ENCODE data around the gene PRR23E. TPM values are rescaled to one million over a fixed set of nuclear protein-coding genes. Genes with fewer than 3 reads are reported as not detected.

Gene PRR23E
- total RNA-seq, 1 donor from 2014 or later, result not detected

DNA sequence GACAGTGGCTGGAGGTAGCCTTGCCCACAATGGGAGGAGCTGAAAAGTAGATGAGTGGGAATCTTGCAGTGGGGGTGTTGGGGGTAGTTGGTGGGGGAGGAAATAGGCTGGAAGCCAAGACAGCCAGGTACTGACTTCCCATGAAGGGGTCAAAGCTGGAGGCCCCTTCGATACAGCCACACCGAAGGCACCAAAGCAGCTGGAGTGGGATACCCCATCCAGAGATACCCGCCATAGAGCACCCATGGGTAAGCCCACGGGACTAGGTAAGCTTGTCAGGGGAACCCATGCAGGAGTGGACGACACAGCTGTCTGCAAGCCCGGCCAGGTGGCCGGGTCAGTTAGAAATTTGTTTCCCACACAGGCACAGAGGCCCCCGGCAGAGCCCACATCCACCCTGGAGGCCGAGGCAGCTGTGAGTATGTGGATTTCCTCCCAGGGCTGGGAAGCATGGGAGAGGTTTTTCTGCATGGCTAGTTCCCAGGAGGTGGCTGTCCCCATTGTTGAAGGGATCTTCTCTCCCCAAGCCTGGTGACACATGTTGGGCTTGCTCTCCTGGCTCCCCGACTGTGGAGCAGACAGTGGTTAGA lies 28.6 kb downstream of the PRR23E start:
- Histone ChIP-seq H3K36me3 (ENCODE audit: control insufficient read depth in 3 of 3, insufficient read depth in 3 of 3, low read length in 3 of 3) (no peaks in the 10 kb centered on the region), H3K27me3 (ENCODE audit: control insufficient read depth in 3 of 3, insufficient read depth in 3 of 3, low read length in 3 of 3) (peaks cover 8 to 39% (median 28%) of the 10 kb centered on the region in 3 donors), H3K27ac (ENCODE audit: low read depth, low read length) (no peak overlapping the region), H3K9ac (ENCODE audit: low read depth in 1 of 3, low read length in 3 of 3) (no peak overlapping the region), H3K9me3 (ENCODE audit: control insufficient read depth in 3 of 3, low read length in 3 of 3) (no peaks in the 10 kb centered on the region), H3K4me1 (ENCODE audit: control insufficient read depth in 3 of 3, insufficient read depth in 3 of 3, low read length in 3 of 3) (peaks cover 0 to 22% (median 15%) of the 10 kb centered on the region in 3 donors), H3K4me3 (ENCODE audit: low read length in 3 of 3) (no peak overlapping the region)

DNA sequence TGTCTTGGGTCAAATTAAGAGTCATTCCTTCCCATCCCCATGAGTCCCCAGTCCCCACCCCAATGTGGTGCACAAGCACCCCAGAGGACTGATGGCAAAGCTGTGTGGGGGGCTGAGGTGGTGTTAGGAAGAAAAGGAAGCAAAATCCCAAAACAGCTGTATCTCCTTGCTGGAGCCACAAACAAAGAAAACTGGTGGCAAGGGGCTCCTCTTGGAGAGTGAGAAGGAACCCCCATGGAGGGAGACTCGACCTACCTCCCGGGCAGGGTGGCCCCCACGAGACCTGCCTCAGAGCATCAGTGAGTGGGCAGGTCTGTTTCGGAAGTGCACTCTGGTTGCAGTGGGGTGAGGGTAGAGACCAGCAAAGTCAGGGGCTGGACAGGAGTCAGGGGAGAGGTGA lies 29.2 kb downstream of the PRR23E start:
- Histone ChIP-seq H3K4me3 (ENCODE audit: low read length in 3 of 3) (no peak overlapping the region), H3K9me3 (ENCODE audit: control insufficient read depth in 3 of 3, low read length in 3 of 3) (no peaks in the 10 kb centered on the region), H3K36me3 (ENCODE audit: control insufficient read depth in 3 of 3, insufficient read depth in 3 of 3, low read length in 3 of 3) (no peaks in the 10 kb centered on the region), H3K4me1 (ENCODE audit: control insufficient read depth in 3 of 3, insufficient read depth in 3 of 3, low read length in 3 of 3) (peaks cover 0 to 22% (median 13%) of the 10 kb centered on the region in 3 donors), H3K27ac (ENCODE audit: low read depth, low read length) (no peak overlapping the region), H3K27me3 (ENCODE audit: control insufficient read depth in 3 of 3, insufficient read depth in 3 of 3, low read length in 3 of 3) (peaks cover 7 to 39% (median 27%) of the 10 kb centered on the region in 3 donors), H3K9ac (ENCODE audit: low read depth in 1 of 3, low read length in 3 of 3) (no peak overlapping the region)

DNA sequence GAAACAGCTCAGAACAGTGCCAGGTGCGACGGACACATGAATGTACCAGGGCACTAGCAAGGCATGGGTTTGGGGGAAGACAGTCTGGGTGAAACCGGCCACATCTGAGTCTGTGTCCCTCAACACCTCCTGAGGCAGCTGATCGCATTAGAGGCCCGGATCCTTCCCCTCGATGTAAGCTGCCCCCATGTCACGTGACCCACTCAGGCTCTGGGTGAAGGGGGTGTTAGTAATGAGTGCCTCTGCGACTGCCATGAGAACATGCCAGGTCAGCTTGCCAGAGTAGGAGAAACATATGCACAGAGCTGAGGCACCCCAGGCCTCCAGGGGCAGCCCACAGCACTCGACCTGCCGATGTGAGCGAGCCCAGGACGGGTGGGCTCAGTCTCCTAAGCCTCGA lies 29.7 kb downstream of the PRR23E start:
- no peaks in the 10 kb centered on the region for H3K36me3 ChIP-seq (ENCODE audit: control insufficient read depth in 3 of 3, insufficient read depth in 3 of 3, low read length in 3 of 3)
- H3K4me1 ChIP-seq (ENCODE audit: control insufficient read depth in 3 of 3, insufficient read depth in 3 of 3, low read length in 3 of 3), result peaks cover 0 to 20% (median 11%) of the 10 kb centered on the region in 3 donors
- H3K27ac ChIP-seq (ENCODE audit: low read depth, low read length), result no peak overlapping the region
- no peak overlapping the region for H3K9ac ChIP-seq (ENCODE audit: low read depth in 1 of 3, low read length in 3 of 3)
- H3K27me3 ChIP-seq (ENCODE audit: control insufficient read depth in 3 of 3, insufficient read depth in 3 of 3, low read length in 3 of 3), result peaks cover 7 to 39% (median 28%) of the 10 kb centered on the region in 3 donors
- no peaks in the 10 kb centered on the region for H3K9me3 ChIP-seq (ENCODE audit: control insufficient read depth in 3 of 3, low read length in 3 of 3)
- no peak overlapping the region for H3K4me3 ChIP-seq (ENCODE audit: low read length in 3 of 3)

DNA sequence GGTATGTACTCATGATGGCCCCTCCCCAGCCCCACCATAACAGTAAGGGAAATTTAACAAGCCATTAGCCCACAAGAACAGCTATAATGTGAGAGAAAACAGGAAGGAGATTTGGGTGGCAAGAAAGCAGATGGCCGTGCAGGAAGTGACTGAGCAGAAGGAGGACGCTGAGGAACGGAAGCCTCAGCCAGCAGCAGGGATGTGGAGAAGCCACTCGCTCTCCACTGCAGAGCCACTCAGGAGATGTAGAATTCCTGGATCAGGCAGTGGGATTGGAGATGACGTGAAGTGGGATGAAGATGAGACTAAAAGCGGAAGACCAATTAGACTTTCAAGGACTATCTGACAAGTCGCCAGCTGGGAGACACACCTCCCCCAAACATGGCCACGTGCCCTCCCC lies 31.2 kb downstream of the PRR23E start:
- H3K9ac ChIP-seq (ENCODE audit: low read depth in 1 of 3, low read length in 3 of 3), result no peak overlapping the region
- peaks cover 7 to 32% (median 21%) of the 10 kb centered on the region in 3 donors for H3K27me3 ChIP-seq (ENCODE audit: control insufficient read depth in 3 of 3, insufficient read depth in 3 of 3, low read length in 3 of 3)
- H3K4me3 ChIP-seq (ENCODE audit: low read length in 3 of 3), result no peak overlapping the region
- peaks cover 0 to 14% (median 9%) of the 10 kb centered on the region in 3 donors for H3K4me1 ChIP-seq (ENCODE audit: control insufficient read depth in 3 of 3, insufficient read depth in 3 of 3, low read length in 3 of 3)
- no peaks in the 10 kb centered on the region for H3K9me3 ChIP-seq (ENCODE audit: control insufficient read depth in 3 of 3, low read length in 3 of 3)
- H3K36me3 ChIP-seq (ENCODE audit: control insufficient read depth in 3 of 3, insufficient read depth in 3 of 3, low read length in 3 of 3), result no peaks in the 10 kb centered on the region
- no peak overlapping the region for H3K27ac ChIP-seq (ENCODE audit: low read depth, low read length)

DNA sequence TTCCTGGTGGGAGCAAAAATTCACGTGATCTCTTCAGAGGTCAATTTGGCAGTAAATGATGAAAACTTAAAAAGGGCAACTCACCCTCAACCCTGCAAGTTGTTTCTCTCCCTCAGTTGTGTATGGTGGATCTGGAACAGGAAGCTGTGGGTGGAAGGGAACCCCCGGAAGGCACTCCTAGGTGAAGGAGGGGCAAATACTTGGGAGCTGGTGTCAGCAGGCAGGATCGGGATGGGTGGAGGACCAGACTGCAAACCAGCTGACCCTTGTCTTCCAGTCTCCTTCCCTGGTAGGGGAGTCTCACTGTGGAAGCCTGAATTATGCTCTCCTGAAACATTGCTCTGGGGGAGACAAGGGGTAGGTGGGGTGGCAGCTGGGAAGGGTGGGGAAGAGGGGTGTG lies 33.5 kb downstream of the PRR23E start:
- Histone ChIP-seq H3K27me3 (ENCODE audit: control insufficient read depth in 3 of 3, insufficient read depth in 3 of 3, low read length in 3 of 3) (peaks cover 7 to 22% (median 16%) of the 10 kb centered on the region in 3 donors), H3K9ac (ENCODE audit: low read depth in 1 of 3, low read length in 3 of 3) (no peak overlapping the region), H3K9me3 (ENCODE audit: control insufficient read depth in 3 of 3, low read length in 3 of 3) (no peaks in the 10 kb centered on the region), H3K36me3 (ENCODE audit: control insufficient read depth in 3 of 3, insufficient read depth in 3 of 3, low read length in 3 of 3) (no peaks in the 10 kb centered on the region), H3K4me1 (ENCODE audit: control insufficient read depth in 3 of 3, insufficient read depth in 3 of 3, low read length in 3 of 3) (peaks cover 0 to 7% (median 4%) of the 10 kb centered on the region in 3 donors), H3K27ac (ENCODE audit: low read depth, low read length) (no peak overlapping the region), H3K4me3 (ENCODE audit: low read length in 3 of 3) (no peak overlapping the region)

DNA sequence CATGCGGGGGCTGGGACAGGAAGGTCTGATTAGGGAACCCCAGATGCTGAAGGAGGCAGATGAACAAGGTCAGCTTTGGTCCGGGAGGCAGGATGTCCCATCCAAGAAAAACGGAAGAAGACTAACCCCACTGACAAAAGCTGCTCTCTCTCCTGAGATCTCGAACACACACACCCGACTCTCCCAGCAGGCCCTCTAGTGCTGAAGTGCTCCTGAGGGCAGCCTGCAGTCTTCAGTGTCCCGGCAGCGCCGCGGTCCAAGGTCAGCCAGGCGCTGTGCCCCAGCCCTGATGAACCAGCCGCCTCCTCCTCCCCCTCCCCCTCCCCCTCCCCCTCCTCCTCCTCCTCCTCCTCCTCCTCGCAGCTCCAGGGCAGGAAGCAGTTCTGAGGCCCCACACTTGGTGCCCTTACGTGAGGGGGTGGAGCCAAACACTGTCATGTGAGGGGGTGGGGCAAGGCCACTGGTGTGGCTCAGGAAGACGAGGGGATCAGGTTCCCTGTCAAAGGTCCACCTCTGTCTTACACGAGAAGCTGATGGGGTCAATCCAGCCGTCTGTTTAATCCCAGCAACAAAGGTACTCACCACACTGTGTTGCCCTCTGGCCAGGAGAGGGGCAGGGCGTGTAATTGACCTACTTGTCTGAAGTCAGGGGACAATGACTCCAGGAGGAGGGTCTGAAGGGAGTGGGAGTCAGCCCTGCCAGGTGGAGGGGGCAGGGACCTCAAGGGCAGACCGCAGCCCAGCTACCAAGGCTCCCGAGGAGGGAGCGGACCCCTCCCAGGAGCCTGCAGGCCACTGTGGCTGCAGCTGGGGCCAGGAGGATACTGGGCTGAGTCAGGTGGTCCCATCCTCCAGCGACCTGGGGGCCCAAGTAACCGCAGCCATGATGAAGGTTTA lies 34.3 kb downstream of the PRR23E start:
- H3K27ac ChIP-seq (ENCODE audit: low read depth, low read length), result no peak overlapping the region
- no peak overlapping the region for H3K9ac ChIP-seq (ENCODE audit: low read depth in 1 of 3, low read length in 3 of 3)
- no peak overlapping the region for H3K4me3 ChIP-seq (ENCODE audit: low read length in 3 of 3)
- H3K4me1 ChIP-seq (ENCODE audit: control insufficient read depth in 3 of 3, insufficient read depth in 3 of 3, low read length in 3 of 3), result peaks cover 0 to 7% (median 4%) of the 10 kb centered on the region in 3 donors
- no peaks in the 10 kb centered on the region for H3K9me3 ChIP-seq (ENCODE audit: control insufficient read depth in 3 of 3, low read length in 3 of 3)
- no peaks in the 10 kb centered on the region for H3K36me3 ChIP-seq (ENCODE audit: control insufficient read depth in 3 of 3, insufficient read depth in 3 of 3, low read length in 3 of 3)
- peaks cover 7 to 14% (median 13%) of the 10 kb centered on the region in 3 donors for H3K27me3 ChIP-seq (ENCODE audit: control insufficient read depth in 3 of 3, insufficient read depth in 3 of 3, low read length in 3 of 3)

DNA sequence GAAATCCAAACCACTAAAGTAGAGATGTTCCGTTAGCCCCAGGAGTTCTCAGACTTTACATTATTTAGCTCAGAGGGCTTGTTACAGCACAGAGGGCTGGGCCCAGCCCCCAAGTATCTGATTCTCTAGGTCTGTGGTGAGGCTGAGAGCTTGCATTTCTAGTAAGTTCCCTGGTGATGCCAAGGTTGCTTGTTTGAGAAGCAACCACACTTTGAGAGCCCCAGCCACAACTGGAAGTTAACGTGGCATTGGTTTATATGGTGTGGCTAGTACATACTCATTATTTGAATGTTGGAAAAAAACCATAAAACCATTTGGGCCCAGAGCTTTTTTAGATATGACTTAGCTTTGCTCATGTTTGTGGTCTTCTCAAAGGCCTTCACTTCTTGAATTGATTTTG lies 35.9 kb downstream of the PRR23E start:
- Histone ChIP-seq H3K27me3 (ENCODE audit: control insufficient read depth in 3 of 3, insufficient read depth in 3 of 3, low read length in 3 of 3) (peaks cover 0 to 5% (median 0%) of the 10 kb centered on the region in 3 donors), H3K4me1 (ENCODE audit: control insufficient read depth in 3 of 3, insufficient read depth in 3 of 3, low read length in 3 of 3) (peaks cover 0 to 7% (median 4%) of the 10 kb centered on the region in 3 donors), H3K36me3 (ENCODE audit: control insufficient read depth in 3 of 3, insufficient read depth in 3 of 3, low read length in 3 of 3) (no peaks in the 10 kb centered on the region), H3K9ac (ENCODE audit: low read depth in 1 of 3, low read length in 3 of 3) (no peak overlapping the region), H3K9me3 (ENCODE audit: control insufficient read depth in 3 of 3, low read length in 3 of 3) (no peaks in the 10 kb centered on the region), H3K27ac (ENCODE audit: low read depth, low read length) (no peak overlapping the region), H3K4me3 (ENCODE audit: low read length in 3 of 3) (no peak overlapping the region)

DNA sequence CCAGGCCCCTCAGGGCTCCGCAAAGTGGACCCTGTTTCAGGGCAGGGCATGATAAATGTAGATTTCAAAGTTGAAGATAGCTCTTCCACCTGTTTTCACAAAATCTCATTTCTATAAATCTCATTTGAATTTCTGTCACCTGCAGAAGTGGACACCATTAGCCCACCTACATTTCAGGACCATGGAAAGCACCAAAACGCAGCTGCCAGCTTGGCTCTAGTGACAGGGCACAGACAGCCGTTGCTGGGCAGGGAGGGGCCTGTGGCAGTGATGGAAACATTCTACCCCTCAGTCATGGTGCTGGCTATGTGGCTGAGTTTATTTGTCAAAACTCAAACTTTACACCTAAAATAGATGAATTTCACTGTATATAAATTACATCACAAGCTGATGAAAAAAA lies 40.4 kb downstream of the PRR23E start:
- H3K9me3 ChIP-seq (ENCODE audit: control insufficient read depth in 3 of 3, low read length in 3 of 3), result no peaks in the 10 kb centered on the region
- no peaks in the 10 kb centered on the region for H3K4me1 ChIP-seq (ENCODE audit: control insufficient read depth in 3 of 3, insufficient read depth in 3 of 3, low read length in 3 of 3)
- H3K36me3 ChIP-seq (ENCODE audit: control insufficient read depth in 3 of 3, insufficient read depth in 3 of 3, low read length in 3 of 3), result no peaks in the 10 kb centered on the region
- no peak overlapping the region for H3K9ac ChIP-seq (ENCODE audit: low read depth in 1 of 3, low read length in 3 of 3)
- no peak overlapping the region for H3K27ac ChIP-seq (ENCODE audit: low read depth, low read length)
- no peaks in the 10 kb centered on the region for H3K27me3 ChIP-seq (ENCODE audit: control insufficient read depth in 3 of 3, insufficient read depth in 3 of 3, low read length in 3 of 3)
- no peak overlapping the region for H3K4me3 ChIP-seq (ENCODE audit: low read length in 3 of 3)

DNA sequence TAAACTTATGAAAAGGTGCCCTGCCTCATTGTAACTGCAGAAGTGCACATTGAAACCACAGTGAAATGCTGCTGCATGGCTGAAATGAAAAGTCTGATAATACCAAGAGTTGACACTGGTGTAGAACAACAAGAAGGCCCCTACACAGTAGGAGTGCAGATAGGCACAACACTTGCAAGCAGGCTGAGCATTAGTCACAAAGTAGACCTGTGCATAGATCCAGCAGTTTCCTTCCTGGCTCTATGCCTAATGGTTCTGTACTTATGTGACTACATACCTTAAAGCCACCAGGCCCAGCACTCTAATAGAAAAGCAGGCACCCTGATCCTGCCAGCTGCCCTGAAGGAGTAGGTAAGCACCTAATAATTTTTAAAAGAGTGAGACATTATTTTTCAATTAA lies 41.8 kb downstream of the PRR23E start:
- H3K36me3 ChIP-seq (ENCODE audit: control insufficient read depth in 3 of 3, insufficient read depth in 3 of 3, low read length in 3 of 3), result no peaks in the 10 kb centered on the region
- no peak overlapping the region for H3K27ac ChIP-seq (ENCODE audit: low read depth, low read length)

DNA sequence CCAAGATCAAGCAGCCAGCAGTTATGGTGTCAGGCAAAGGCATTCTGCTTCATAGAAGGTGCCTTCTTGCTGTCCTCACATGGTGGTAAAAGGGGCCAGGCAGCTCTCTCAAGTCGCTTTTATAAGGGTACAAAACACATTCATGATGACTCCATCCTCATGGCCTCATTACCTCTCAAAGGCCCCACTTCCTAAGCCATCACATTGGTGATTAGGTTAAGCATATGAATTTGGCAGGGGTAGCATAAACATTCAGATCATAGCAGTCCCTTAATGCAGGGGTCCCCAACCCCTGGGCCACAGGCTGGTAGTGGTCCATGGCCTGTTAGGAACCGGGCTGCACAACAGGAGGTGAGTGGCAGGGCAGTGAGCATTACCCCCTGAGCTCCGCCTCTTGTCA lies 42.8 kb downstream of the PRR23E start:
- Histone ChIP-seq H3K9ac (ENCODE audit: low read depth in 1 of 3, low read length in 3 of 3) (no peak overlapping the region), H3K4me1 (ENCODE audit: control insufficient read depth in 3 of 3, insufficient read depth in 3 of 3, low read length in 3 of 3) (no peaks in the 10 kb centered on the region), H3K27ac (ENCODE audit: low read depth, low read length) (no peak overlapping the region), H3K4me3 (ENCODE audit: low read length in 3 of 3) (no peak overlapping the region), H3K36me3 (ENCODE audit: control insufficient read depth in 3 of 3, insufficient read depth in 3 of 3, low read length in 3 of 3) (no peaks in the 10 kb centered on the region), H3K9me3 (ENCODE audit: control insufficient read depth in 3 of 3, low read length in 3 of 3) (no peaks in the 10 kb centered on the region), H3K27me3 (ENCODE audit: control insufficient read depth in 3 of 3, insufficient read depth in 3 of 3, low read length in 3 of 3) (peaks cover 0 to 5% (median 0%) of the 10 kb centered on the region in 3 donors)

More for the DNA sequence above, 41.8 kb downstream of the PRR23E start:
- Histone ChIP-seq H3K4me1 (ENCODE audit: control insufficient read depth in 3 of 3, insufficient read depth in 3 of 3, low read length in 3 of 3) (no peaks in the 10 kb centered on the region), H3K4me3 (ENCODE audit: low read length in 3 of 3) (no peak overlapping the region), H3K9ac (ENCODE audit: low read depth in 1 of 3, low read length in 3 of 3) (no peak overlapping the region), H3K9me3 (ENCODE audit: control insufficient read depth in 3 of 3, low read length in 3 of 3) (no peaks in the 10 kb centered on the region), H3K27me3 (ENCODE audit: control insufficient read depth in 3 of 3, insufficient read depth in 3 of 3, low read length in 3 of 3) (no peaks in the 10 kb centered on the region)
